Stimulated activated CD8-positive, alpha-beta memory T cell treated with anti-CD3 and anti-CD28 coated beads, Interleukin-15, amount 100 ng/mL, for 48 hours (primary cell): ENCODE data around the gene ZNF565.
"Not testable (repeated sequence)": the region's sequence is repeated elsewhere in the genome, so short reads cannot be mapped to it uniquely, and the experiment has no call there.

Source experiments
- DNase-seq, 2 donors: peaks; one replicate each; pipeline ENCODE4 v3.0.0-alpha.2; 2020; ENCODE audit warnings: low read depth in 2 of 2

The ZNF565 gene

DNA sequence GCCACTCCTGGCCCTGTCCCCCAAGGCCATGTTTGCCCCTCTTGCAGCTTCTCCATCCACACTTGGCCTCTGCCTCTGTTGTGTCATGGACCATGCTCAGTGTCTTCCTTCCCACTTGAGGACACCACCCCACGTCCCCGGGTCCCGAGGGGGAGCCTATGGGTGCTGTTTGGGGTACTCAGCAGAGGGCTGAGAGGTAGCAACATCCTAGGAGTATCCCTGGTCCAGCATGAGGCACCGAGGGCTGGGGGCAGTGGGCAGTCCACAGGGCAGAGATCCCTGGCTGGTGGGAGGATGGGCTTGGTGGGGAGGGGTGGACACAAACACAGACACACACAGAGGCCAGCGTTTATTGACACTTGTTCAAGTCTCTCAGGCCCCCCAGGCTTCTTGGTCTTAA lies 63.9 kb downstream of the ZNF565 start:
- no peak for DNase-seq

DNA sequence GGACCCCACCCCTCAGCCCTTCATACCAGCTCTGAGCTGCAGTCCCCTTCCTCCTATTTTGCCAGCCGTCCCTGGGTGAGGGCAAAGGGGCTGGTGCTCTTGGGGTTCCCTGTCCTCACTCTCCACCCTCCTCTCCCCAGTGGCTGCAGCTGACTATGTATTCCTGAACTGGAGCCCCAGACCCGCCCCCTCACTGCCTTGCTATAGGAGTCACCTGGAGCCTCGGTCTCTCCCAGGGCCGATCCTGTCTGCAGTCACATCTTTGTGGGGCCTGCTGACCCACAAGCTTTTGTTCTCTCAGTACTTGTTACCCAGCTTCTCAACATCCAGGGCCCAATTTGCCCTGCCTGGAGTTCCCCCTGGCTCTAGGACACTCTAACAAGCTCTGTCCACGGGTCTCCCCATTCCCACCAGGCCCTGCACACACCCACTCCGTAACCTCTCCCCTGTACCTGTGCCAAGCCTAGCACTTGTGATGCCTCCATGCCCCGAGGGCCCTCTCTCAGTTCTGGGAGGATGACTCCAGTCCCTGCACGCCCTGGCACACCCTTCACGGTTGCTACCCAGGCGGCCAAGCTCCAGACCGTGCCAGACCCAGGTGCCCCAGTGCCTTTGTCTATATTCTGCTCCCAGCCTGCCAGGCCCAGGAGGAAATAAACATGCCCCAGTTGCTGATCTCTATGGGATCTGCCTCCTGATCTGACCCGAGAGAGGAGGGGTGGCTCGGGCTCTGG lies 64.6 kb downstream of the ZNF565 start:
- no peak for DNase-seq

DNA sequence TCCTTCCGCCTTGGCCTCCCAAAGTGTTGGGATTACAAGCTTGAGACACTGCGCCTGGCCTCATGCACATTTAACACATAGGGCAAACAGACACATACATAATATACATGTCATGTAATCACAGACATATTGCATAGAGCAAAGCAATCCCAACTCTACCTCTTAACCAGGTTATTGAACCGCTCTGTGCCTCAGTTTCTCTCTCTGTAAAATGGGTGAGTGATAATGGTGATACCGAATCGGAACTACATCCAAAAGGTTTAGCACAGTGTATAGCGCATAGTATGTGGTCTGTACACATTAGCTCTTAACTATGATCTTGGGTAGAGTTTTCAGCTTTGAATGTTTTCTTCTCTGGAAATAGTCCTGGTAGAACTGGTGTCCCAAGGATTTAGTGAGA lies 69.8 kb downstream of the ZNF565 start:
- no peak for DNase-seq

DNA sequence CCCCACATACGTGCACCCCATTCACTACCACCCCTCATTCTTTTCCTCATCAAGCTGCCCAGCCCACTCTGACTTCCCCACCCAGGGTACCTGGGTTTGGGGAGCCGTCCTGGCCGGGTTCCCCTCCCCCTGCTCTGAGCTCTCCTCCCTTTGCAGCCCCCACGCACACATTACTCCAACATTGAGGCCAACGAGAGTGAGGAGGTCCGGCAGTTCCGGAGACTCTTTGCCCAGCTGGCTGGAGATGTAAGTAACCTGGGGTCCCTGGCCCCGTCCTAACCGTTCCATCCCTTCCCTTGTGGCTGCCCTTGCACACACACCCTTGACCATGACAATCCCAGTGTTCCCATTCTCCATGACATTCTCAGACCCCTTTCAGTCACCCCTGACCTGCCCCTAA lies 72.0 kb downstream of the ZNF565 start:
- no peak for DNase-seq

DNA sequence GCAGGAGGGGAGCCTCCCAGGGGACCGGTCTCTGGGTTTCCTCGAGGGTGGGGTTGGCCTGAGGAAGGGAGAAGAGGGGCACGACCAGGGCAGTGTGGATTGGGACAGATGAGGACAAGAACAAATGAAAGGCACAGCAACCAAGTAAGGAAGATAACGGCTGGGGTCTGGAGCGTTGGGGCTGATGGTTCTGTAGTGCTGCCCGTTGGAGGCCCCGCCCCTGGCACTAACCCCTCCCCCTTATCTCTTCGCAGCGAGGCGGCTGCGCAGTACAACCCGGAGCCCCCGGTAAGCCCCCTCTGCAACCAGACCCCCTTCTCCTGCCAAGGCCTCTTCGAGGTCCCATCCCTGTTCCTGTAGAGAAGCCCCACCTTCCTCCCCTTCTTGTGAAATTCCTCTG lies 72.4 kb downstream of the ZNF565 start:
- DNase-seq = no peak

DNA sequence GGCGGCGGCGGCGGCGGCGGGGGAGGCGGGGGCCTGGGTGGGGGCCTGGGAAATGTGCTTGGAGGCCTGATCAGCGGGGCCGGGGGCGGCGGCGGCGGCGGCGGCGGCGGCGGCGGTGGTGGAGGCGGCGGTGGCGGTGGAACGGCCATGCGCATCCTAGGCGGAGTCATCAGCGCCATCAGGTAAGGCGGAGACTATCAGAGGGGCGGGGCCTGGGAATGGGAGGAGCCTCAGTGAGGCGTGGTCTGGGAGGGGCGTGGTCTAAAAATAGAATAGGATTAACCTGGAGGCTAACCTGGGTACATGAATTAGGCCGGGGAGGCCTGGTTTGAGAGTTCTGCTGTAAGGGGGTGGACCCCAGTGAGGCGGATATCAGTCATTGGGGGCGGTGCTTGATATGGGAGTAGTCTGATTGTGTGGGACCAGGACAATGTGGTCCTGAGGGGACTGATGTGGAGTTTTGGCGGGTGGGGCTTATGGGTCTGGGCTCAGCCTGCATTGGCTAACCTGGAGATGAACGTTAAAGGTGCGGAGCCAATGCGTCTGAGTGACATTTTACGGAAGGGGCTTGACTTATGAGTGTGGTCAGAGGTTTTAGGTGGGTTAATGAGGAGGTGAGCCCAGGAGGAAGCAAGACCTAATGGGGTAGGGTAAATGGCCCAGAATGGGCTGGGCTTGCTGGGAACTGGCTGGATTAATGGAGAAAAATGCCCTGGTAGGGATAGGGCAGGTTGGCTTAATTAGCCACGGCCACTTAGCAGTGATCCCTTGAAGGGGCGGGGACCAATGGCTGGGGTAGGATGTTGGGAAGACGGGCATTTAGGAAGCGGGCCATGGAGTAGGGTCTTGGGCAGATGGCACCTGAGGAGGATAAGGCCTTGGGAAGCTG lies 73.2 kb downstream of the ZNF565 start:
- DNase-seq = peak; percentile 75 to 78

DNA sequence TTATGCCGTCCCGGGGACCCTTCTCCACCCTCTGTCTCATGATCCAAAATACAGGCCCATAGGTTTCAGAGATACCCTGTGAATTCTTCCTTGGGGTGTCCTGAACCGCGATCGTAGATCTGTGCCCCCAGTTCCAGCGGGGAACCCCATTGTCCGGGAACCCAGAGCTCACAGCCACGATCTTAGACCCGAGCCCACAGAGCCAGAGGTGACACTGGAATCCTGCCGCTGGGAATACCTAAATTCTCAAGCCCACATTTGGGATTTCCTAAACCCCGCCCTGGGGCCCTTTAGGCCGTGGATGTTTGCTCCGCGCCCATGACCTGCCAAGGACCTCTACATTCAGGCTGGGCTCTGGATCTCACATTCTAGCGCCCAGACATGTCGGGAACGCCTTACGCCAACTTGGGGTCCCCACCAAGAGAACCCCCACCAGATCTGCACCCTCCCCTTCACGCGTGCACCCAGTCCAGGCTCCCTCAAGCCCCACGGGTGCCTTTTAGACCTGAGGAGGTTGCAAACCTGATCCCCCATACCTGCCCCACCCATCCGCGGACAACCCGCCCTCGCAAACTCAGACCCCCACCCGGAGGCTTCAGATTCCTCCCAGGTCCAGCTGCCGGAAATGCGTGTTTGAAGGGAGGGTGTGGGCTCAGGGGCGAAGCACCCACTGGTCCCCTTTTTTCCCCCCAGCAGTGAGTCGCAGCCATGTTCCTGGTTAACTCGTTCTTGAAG lies 74.0 kb downstream of the ZNF565 start:
- DNase-seq = peak in 1 of 2 donors; percentile 43

DNA sequence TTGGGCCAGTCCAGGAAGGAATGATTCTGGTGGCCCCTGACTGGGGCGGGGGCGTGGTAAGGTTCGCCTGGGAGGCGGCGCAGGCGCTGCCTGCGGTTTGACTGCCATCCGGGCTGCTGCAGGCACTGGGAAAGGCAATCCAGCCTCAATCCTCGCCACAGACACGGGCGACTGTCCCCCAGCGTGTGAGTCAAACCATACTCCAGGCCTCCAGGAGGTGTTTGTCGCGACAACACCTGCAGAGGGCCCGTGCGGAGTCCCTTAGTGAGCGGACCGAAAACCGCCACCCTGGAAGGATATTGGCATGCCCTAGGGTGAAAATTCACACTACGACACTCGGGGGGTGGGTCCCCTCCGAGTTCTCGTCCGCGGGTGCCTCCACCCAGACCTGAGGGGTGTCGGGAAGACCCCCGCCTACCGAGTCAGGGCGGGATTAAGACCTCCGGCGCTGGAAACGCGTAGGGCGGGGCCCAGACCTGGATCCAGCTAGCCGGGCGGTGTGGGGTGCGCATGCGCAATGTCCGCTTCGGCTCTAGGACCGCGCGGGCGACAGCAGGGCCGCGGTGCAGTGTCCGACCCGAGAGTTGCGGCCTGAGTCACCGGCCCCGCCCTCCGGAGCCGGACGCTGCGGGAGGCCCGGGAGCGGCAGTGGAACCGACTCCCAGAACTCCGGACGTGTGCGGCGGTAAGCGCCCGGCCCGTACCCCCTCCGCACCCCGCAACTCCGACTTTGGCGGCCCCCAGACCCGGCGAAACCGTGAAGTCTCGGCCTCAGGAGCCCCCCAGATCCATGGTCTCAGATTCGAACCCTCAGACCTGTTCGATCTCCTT lies 74.8 kb downstream of the ZNF565 start, which contains the start of gene CAPNS1:
Gene CAPNS1 (plus strand): TSS at position 594 of the 831 bp plus-strand sequence. CDS start 946 bp downstream, outside the sequence.
- peak; percentile 94 to 95 for DNase-seq

DNA sequence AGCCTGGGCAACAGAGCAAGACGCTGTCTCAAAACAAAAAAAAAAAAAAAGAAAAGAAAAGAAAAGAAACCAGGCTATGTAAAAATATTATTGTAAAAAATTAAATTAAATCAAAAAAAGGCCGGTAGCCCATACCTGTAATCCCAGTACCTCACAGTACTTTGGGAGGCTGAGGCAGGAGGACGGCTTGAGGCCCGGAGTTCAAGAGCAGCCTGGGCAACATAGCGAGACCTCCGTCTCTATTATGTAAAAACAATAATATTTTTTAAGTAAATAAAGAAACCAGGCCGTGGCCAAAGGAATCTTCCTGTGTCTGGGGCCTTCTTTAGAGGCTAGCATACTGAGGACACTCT lies 75.4 kb downstream of the ZNF565 start:
- DNase-seq = no peak

DNA sequence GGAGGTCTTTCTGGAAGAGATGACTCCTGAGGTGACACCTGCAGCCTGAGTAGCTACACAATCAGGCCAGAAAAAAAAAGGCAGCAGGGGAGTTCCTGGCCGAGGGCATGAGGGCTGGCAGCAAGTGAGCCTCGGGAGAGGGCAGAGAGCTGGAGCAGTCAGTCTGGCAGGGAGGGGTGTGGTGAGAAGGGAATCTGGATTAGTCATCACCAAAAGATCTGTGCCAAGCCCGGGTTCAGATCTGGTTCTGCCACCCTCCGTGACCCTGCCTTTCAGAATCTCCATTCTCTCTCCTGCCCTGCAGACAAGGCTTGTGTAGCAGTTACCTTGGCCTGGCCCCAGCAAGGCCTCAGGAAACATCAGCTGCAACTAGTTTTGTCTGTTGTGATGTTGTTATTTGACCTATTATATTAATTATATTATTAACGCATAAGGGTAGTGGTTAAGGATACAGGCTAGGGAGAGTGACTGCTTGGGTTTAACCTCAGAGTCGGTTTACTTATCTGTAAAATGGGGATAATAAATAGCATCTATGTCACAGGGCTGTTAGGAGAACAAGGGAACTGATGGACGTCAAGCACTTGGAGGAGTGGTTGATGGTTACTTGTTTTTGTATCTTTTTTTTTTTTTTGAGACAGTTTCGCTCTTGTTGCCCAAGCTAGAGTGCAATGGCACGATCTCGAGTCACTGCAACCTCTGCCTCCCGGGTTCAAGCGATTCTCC lies 77.3 kb downstream of the ZNF565 start:
- DNase-seq = no peak

DNA sequence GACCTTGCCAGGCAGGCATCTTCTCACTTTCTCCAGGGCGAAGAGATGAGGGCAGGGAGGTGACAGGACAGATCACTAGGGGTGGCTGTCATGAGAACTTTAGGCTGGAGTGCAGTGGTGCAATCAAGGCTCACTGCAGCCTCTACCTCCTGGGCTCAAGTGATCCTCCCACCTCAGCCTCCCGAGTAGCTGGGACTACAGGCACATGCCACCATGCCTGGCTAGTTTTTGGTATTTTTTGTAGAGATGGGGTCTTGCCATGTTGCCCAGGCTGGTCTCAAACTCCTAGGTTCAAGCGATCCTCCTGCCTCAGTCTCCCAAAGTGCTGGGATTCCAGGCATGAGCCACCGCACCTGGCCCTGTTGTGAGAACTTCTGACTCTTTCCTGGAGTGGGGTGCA lies 79.6 kb downstream of the ZNF565 start:
- not testable (repeated sequence) for DNase-seq
